ENCODE data around the gene CNTN4. TPM values are rescaled to one million over a fixed set of nuclear protein-coding genes. Genes with fewer than 3 reads are reported as not detected.

CNTN4 gene
- polyA plus RNA-seq, 1 experiment: not detected

- ChIA-PET POLR2A (no interaction called here), CTCF (no interaction called here)
- no peak overlapping the region for H3K4me3 ChIP-seq (ENCODE audit: low read depth, low read length)
- H3K9me3 ChIP-seq (ENCODE audit: control insufficient read depth, insufficient read depth, low read length): peaks cover 32% of the 10 kb centered on the region
- TF ChIP-seq CTCF (IDR thresholded peaks at IDR 0.05; ENCODE audit: low read depth, low read length): no peak
- no peak for DNase-seq (ENCODE audit: low read depth, low spot score)
- H3K27ac ChIP-seq (ENCODE audit: low read depth, low read length): no peak overlapping the region
- H3K27me3 ChIP-seq (ENCODE audit: control insufficient read depth, insufficient read depth, low read length): no peaks in the 10 kb centered on the region
These were observed 835.9 kb downstream of the CNTN4 start for GRCh38 chr3:2934541-2934940.

GRCh38 chr3:2937055-2937454 lies 838.4 kb downstream of the CNTN4 start:
- H3K27ac ChIP-seq (ENCODE audit: low read depth, low read length): no peak overlapping the region
- no peak for DNase-seq (ENCODE audit: low read depth, low spot score)
- H3K4me3 ChIP-seq (ENCODE audit: low read depth, low read length): no peak overlapping the region
- H3K9me3 ChIP-seq (ENCODE audit: control insufficient read depth, insufficient read depth, low read length): peaks cover 28% of the 10 kb centered on the region
- no peak for TF ChIP-seq CTCF (IDR thresholded peaks at IDR 0.05; ENCODE audit: low read depth, low read length)
- ChIA-PET CTCF (no interaction called here), POLR2A (no interaction called here)
- H3K27me3 ChIP-seq (ENCODE audit: control insufficient read depth, insufficient read depth, low read length): no peaks in the 10 kb centered on the region

- Histone ChIP-seq H3K9me3 (ENCODE audit: control insufficient read depth, insufficient read depth, low read length) (peaks cover 24% of the 10 kb centered on the region), H3K4me3 (ENCODE audit: low read depth, low read length) (no peak overlapping the region), H3K27ac (ENCODE audit: low read depth, low read length) (no peak overlapping the region), H3K27me3 (ENCODE audit: control insufficient read depth, insufficient read depth, low read length) (no peaks in the 10 kb centered on the region)
- no peak for TF ChIP-seq CTCF (IDR thresholded peaks at IDR 0.05; ENCODE audit: low read depth, low read length)
- ChIA-PET CTCF (no interaction called here), POLR2A (no interaction called here)
- DNase-seq (ENCODE audit: low read depth, low spot score): no peak
These were observed 838.9 kb downstream of the CNTN4 start for GRCh38 chr3:2937592-2937991.

- Histone ChIP-seq H3K4me3 (ENCODE audit: low read depth, low read length) (no peak overlapping the region), H3K9me3 (ENCODE audit: control insufficient read depth, insufficient read depth, low read length) (peaks cover 17% of the 10 kb centered on the region), H3K27me3 (ENCODE audit: control insufficient read depth, insufficient read depth, low read length) (no peaks in the 10 kb centered on the region), H3K27ac (ENCODE audit: low read depth, low read length) (no peak overlapping the region)
- DNase-seq (ENCODE audit: low read depth, low spot score): no peak
- POLR2A ChIA-PET: no interaction called here
- TF ChIP-seq CTCF (IDR thresholded peaks at IDR 0.05; ENCODE audit: low read depth, low read length): no peak
- CTCF ChIA-PET: no interaction called here
These were observed 840.0 kb downstream of the CNTN4 start for GRCh38 chr3:2938711-2939110.

GRCh38 chr3:2940062-2940461 lies 841.4 kb downstream of the CNTN4 start:
- no peak for TF ChIP-seq CTCF (IDR thresholded peaks at IDR 0.05; ENCODE audit: low read depth, low read length)
- Histone ChIP-seq H3K27ac (ENCODE audit: low read depth, low read length) (no peak overlapping the region), H3K27me3 (ENCODE audit: control insufficient read depth, insufficient read depth, low read length) (no peaks in the 10 kb centered on the region), H3K9me3 (ENCODE audit: control insufficient read depth, insufficient read depth, low read length) (peaks cover 21% of the 10 kb centered on the region), H3K4me3 (ENCODE audit: low read depth, low read length) (no peak overlapping the region)
- POLR2A ChIA-PET: no interaction called here
- CTCF ChIA-PET: no interaction called here
- no peak for DNase-seq (ENCODE audit: low read depth, low spot score)
